SKM-1 treated with dmso at 0.1 percent for 144 hours (cell line): Measurements from ENCODE around the gene FCRL1.

Source experiments
- DNase-seq: peaks from one replicate; lab custom pipeline; 2025; ENCODE audit not compliant: unreplicated experiment; lab: John Stamatoyannopoulos, UW

Gene FCRL1

GRCh38 chr1:157819896-157820295, at the start of gene FCRL1:
Gene FCRL1 (minus strand): TSS chr1:157820120. CDS start chr1:157820037, 83 bp downstream.
- peak; percentile 93 for DNase-seq

- DNase-seq: no peak
Observed at GRCh38 chr1:157868654-157869053, 48.7 kb upstream of the FCRL1 start.

GRCh38 chr1:157862114-157863070, 42.5 kb upstream of the FCRL1 start:
- no peak for DNase-seq

- DNase-seq: no peak
Observed at GRCh38 chr1:157856538-157856937, 36.6 kb upstream of the FCRL1 start.

GRCh38 chr1:157852476-157852875, 32.6 kb upstream of the FCRL1 start:
- no peak for DNase-seq

- DNase-seq: peak; percentile 81
Observed at GRCh38 chr1:157849229-157849875, 29.4 kb upstream of the FCRL1 start.

- DNase-seq: peak; percentile 72
Observed at GRCh38 chr1:157844089-157844830, 24.3 kb upstream of the FCRL1 start.

GRCh38 chr1:157842939-157843338, 23.0 kb upstream of the FCRL1 start:
- no peak for DNase-seq

GRCh38 chr1:157841708-157842107, 21.8 kb upstream of the FCRL1 start, which contains the start of gene CD5L:
Gene CD5L (minus strand): TSS chr1:157841808. CDS start chr1:157841701, 107 bp downstream.
- no peak for DNase-seq

- no peak for DNase-seq
Observed at GRCh38 chr1:157838966-157839365, 19.0 kb upstream of the FCRL1 start.

GRCh38 chr1:157834430-157834829, 14.5 kb upstream of the FCRL1 start:
- no peak for DNase-seq

- no peak for DNase-seq
Observed at GRCh38 chr1:157833145-157833544, 13.2 kb upstream of the FCRL1 start.

- peak; percentile 93 for DNase-seq
Observed at GRCh38 chr1:157831968-157832626, 12.2 kb upstream of the FCRL1 start.

GRCh38 chr1:157830887-157831286, 11.0 kb upstream of the FCRL1 start:
- no peak for DNase-seq

- DNase-seq: no peak
Observed at GRCh38 chr1:157829711-157830110, 9.8 kb upstream of the FCRL1 start.

GRCh38 chr1:157829210-157829609, 9.3 kb upstream of the FCRL1 start:
- DNase-seq: no peak

- DNase-seq: no peak
Observed at GRCh38 chr1:157820299-157820698, 379 bp upstream of the FCRL1 start.

GRCh38 chr1:157819215-157819614, 705 bp downstream of the FCRL1 start:
- no peak for DNase-seq

GRCh38 chr1:157813269-157813668, 6.7 kb downstream of the FCRL1 start:
- DNase-seq: no peak

- DNase-seq: no peak
Observed at GRCh38 chr1:157806431-157807149, 13.3 kb downstream of the FCRL1 start.
